Osteocyte (in vitro differentiated cells): ENCODE results near the gene CDH4. TPM values are rescaled to one million over a fixed set of nuclear protein-coding genes. Genes with fewer than 3 reads are reported as not detected.

Experiments used
- DNase-seq: peaks from one replicate; pipeline ENCODE4 v3.0.0; 2021; ENCODE audit warnings: mixed read lengths; ENCODE audit not compliant: unreplicated experiment; ENCODE audit errors: extremely low spot score
- H3K27ac Mint-ChIP-seq: one replicate; pipeline ENCODE4 v1.8.0; 2021; ENCODE audit warnings: mild to moderate bottlenecking, mixed read lengths; ENCODE audit not compliant: unreplicated experiment
- H3K27me3 Mint-ChIP-seq: one replicate; pipeline ENCODE4 v1.8.0; 2021; ENCODE audit warnings: mixed read lengths; ENCODE audit not compliant: unreplicated experiment
- H3K36me3 Mint-ChIP-seq: one replicate; pipeline ENCODE4 v1.8.0; 2021; ENCODE audit warnings: mixed read lengths; ENCODE audit not compliant: unreplicated experiment
- H3K4me1 Mint-ChIP-seq: one replicate; pipeline ENCODE4 v1.8.0; 2021; ENCODE audit warnings: mixed read lengths; ENCODE audit not compliant: unreplicated experiment
- H3K4me3 Mint-ChIP-seq: one replicate; pipeline ENCODE4 v1.8.0; 2021; ENCODE audit warnings: mild to moderate bottlenecking, moderate library complexity, mixed read lengths; ENCODE audit not compliant: unreplicated experiment
- H3K9me3 Mint-ChIP-seq: one replicate; pipeline ENCODE4 v1.8.0; 2021; ENCODE audit warnings: mixed read lengths; ENCODE audit not compliant: unreplicated experiment
- CTCF ChIP-seq: fragments of 200-600 bp; sonication (generic); IDR thresholded peaks from 2 replicates; pipeline ENCODE4 v1.5.0; 2021; ENCODE audit warnings: antibody characterized with exemption, mild to moderate bottlenecking, moderate library complexity
- total RNA-seq: library from RNA; stranded (reverse); gene quantifications from 2 replicates; pipeline ENCODE4 v1.2.1, GENCODE V29; 2021

Gene CDH4
- total RNA-seq, 1 donor from 2014 or later = 1.3 TPM

- Mint-ChIP-seq H3K36me3 (no peaks in the 10 kb centered on the region), H3K4me1 (no peaks in the 10 kb centered on the region), H3K9me3 (no peaks in the 10 kb centered on the region), H3K4me3 (no peak overlapping the region), H3K27me3 (no peaks in the 10 kb centered on the region), H3K27ac (no peak overlapping the region)
- DNase-seq = no peak
- no peak for TF ChIP-seq CTCF
Measured at GRCh38 chr20:61510778-61511330, 258.8 kb downstream of the CDH4 start.

- H3K27me3 Mint-ChIP-seq = peaks cover 4% of the 10 kb centered on the region
- H3K27ac Mint-ChIP-seq = no peak overlapping the region
- H3K36me3 Mint-ChIP-seq = no peaks in the 10 kb centered on the region
- no peak for DNase-seq
- no peaks in the 10 kb centered on the region for H3K9me3 Mint-ChIP-seq
- no peak overlapping the region for H3K4me3 Mint-ChIP-seq
- H3K4me1 Mint-ChIP-seq = no peaks in the 10 kb centered on the region
- no peak for TF ChIP-seq CTCF
Measured at GRCh38 chr20:61512475-61512874, 260.4 kb downstream of the CDH4 start.

- Mint-ChIP-seq H3K27me3 (peaks cover 4% of the 10 kb centered on the region), H3K4me1 (no peaks in the 10 kb centered on the region), H3K27ac (no peak overlapping the region), H3K4me3 (no peak overlapping the region), H3K9me3 (no peaks in the 10 kb centered on the region), H3K36me3 (no peaks in the 10 kb centered on the region)
- DNase-seq = no peak
- no peak for TF ChIP-seq CTCF
Measured at GRCh38 chr20:61513124-61514017, 261.3 kb downstream of the CDH4 start.

- Mint-ChIP-seq H3K9me3 (no peaks in the 10 kb centered on the region), H3K27me3 (peaks cover 4% of the 10 kb centered on the region), H3K27ac (no peak overlapping the region), H3K4me3 (no peak overlapping the region), H3K36me3 (no peaks in the 10 kb centered on the region), H3K4me1 (no peaks in the 10 kb centered on the region)
- DNase-seq = no peak
- no peak for TF ChIP-seq CTCF
Measured at GRCh38 chr20:61514018-61514365, 261.9 kb downstream of the CDH4 start.

- Mint-ChIP-seq H3K9me3 (no peaks in the 10 kb centered on the region), H3K27me3 (peaks cover 4% of the 10 kb centered on the region), H3K27ac (no peak overlapping the region), H3K4me3 (no peak overlapping the region), H3K36me3 (no peaks in the 10 kb centered on the region), H3K4me1 (no peaks in the 10 kb centered on the region)
- TF ChIP-seq CTCF = no peak
- DNase-seq = no peak
Measured at GRCh38 chr20:61514396-61514795, 262.3 kb downstream of the CDH4 start.
